Activated CD8-positive, alpha-beta memory T cell treated with anti-CD3 and anti-CD28 coated beads for 4 hours (primary cell): ENCODE data around the gene DFFA.
"Not testable (repeated sequence)": the region's sequence is repeated elsewhere in the genome, so short reads cannot be mapped to it uniquely, and the experiment has no call there.

Experiments used
- DNase-seq, 2 donors: peaks; one replicate each; pipeline ENCODE4 v3.0.0-alpha.2; 2020; ENCODE audit warnings: low read depth in 2 of 2

DFFA gene

GRCh38 chr1:10467078-10467477 is 5.3 kb downstream of the DFFA start:
- no peak for DNase-seq

GRCh38 chr1:10459184-10459583 is 13.1 kb downstream of the DFFA start:
- no peak for DNase-seq

DNA sequence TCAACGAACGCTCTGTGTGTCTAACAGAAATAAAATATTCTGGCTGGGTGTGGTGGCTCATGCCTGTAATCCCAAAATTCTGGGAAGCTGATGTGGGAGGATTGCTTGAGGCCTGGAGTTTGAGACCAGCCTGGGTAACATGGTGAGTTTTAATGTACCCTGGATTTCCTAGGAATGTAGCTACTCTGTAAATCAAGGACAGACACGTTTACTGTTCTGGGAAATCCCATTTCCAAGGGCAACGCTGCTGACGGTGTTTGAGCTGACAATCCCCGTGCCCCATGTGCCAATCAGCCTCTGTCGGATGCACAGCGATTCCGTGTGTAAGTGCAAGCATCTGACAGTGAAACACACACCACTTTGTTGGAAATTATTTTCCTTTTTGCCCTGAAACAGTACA is 14.5 kb downstream of the DFFA start:
- DNase-seq = no peak

DNA sequence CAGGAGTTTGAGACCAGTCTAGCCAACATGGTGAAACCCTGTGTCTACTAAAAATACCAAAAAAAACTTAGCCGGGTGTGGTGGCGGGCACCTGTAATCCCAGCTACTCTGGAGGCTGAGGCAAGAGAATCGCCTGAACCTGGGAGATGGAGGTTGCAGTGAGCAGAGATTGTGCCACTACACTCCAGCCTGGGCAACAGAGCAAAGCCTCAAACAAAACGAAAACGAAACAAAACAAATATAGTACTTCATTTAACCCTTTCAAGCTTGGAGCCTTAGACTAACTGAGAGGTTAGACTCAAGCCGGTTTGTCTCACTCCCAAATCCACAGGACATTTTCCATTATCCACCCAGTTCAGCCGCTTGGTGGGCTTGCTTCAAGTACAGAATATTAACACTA is 14.9 kb downstream of the DFFA start:
- DNase-seq = not testable (repeated sequence)

DNA sequence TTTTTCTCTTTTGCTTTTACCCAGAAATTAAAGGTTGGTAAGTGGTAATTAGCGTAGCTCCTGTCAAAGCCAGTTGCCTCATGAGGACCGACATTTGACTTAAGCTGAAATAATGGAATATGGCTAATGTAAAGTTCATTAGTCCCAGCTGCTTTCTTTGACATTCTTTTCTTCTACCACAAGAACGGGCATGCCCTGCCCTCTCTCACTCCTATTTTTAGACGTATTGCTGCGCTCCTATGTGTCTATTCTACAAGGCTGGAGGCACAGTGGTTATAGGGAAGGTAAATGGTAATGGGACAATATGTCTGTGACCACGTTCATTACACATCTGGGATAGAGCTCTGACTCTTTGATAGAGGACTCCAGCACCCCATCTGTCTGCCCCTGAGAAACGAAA is 15.7 kb downstream of the DFFA start:
- DNase-seq = no peak

DNA sequence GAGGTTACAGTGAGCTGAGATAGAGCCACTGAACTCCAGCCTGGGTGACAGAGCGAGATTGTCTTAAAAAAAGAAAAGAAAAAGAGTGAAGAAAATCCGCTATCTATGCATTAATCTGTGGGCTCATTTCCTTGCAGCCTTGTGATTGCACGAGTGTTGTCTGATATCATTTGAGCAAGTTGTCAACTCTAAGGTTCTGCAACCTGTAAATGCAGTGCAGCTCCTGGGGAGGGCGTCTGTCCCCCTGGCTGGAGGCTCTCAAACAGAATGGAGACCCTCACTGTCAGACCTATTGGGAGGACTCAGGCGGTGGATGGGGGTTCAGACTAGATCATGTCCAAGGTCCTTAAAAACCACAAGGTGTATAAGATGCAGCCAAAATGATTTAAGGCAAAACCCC is 16.3 kb downstream of the DFFA start:
- no peak for DNase-seq

- DNase-seq = no peak
These were observed 21.0 kb downstream of the DFFA start for GRCh38 chr1:10451287-10451686.

GRCh38 chr1:10450836-10451235 is 21.5 kb downstream of the DFFA start:
- DNase-seq = no peak

DNA sequence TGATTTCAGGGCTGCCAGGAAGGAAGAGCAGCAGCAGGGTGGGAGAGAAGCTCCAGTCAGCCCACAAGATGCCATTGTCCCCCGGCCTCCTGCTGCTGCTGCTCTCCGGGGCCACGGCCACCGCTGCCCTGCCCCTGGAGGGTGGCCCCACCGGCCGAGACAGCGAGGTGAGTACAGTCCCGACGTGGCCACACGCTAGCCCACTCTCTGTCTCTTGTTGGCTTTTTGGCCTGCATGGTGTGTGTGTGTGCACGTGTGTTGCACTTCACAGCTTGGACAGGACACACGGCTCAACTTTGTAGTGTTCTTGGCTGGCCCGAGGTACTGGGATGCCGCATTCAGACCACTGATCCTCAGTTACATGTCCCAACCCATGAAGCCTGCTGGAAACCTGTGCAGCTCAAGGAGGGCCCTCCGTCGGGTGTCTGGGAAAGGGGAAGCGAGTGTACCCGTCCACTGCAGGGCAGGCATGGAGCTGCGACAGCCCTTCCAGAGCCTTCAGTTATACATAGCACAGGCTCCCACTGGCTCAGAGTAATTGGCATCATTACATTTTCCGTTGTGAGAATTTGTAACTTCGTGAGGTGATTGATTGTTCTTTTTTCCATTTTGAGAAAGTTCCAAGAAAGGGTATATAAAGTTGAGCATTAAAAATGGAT is 22.0 kb downstream of the DFFA start:
- DNase-seq = no peak

DNA sequence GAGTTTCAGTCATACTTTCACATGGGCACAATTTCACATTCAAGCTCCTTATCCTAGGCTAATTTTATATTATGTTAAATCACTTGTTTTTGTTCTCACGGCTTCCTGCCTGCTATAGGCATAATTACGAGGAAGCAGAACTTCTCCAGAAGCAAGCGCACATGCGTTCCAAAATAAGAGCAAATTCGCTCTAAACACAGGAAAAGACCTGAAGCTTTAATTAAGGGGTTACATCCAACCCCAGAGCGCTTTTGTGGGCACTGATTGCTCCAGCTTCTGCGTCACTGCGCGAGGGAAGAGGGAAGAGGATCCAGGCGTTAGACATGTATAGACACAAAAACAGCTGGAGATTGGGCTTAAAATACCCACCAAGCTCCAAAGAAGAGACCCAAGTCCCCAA is 22.6 kb downstream of the DFFA start, which contains the start of gene CORT:
CORT (plus strand) TSS at position 281 of the 400 bp plus-strand sequence. CDS start 193 bp downstream, outside the sequence.
- DNase-seq = no peak

DNA sequence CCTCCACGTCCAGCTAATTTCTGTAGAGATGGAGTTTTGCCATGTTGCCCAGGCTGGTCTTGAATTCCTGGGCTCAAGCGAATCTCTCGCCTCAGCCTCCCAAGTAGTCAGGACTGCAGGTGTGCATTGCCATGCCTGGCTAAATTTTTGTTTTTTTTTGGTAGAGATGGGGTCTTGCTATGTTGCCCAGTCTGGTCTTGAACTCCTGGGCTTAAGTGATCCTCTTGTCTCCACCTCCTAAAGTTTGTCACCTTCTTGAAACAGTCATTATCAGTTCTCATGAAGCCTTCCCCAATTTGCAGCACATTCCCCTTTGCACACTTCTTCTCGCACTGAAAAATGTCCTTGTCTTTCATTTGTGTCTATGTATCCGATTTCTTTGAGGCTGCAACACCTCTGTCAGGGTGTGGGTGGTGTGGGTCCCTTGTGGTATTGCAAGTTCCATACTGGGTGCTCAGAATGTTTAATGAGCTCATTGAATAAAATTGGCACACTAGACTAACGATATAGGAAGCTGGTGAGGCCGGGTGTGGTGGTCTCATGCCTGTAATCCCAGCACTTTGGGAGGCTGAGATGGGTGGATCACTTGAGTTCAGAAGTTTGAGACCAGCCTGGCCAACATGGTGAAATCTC is 25.4 kb downstream of the DFFA start:
- DNase-seq = no peak

GRCh38 chr1:10444795-10445397 is 27.4 kb downstream of the DFFA start:
- no peak for DNase-seq

GRCh38 chr1:10444248-10444647 is 28.1 kb downstream of the DFFA start:
- no peak for DNase-seq

GRCh38 chr1:10440794-10441193 is 31.5 kb downstream of the DFFA start:
- no peak for DNase-seq

- no peak for DNase-seq
These were observed 32.0 kb downstream of the DFFA start for GRCh38 chr1:10440305-10440704.

GRCh38 chr1:10438677-10439163 is 33.6 kb downstream of the DFFA start:
- DNase-seq = no peak

DNA sequence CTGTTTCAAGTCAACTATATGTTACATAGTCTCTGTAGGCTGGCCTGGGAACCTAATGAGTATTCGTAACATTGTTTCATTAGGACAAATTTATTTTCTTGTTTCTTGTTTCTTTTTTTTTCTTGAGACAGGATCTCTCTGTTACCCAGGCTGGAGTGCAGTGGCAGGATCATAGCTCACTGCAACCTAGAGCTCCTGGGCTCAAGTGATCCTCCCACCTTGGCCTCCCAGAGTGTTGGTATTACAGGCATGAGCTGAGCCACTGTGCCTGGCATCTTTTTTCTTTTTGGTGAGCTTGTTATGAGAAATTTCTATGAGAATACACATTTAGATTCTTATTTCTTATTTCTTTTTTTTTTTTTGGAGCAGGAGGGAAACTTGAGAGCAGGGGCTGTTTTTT is 35.3 kb downstream of the DFFA start:
- DNase-seq = no peak

GRCh38 chr1:10434590-10434989 is 37.7 kb downstream of the DFFA start:
- no peak for DNase-seq

DNA sequence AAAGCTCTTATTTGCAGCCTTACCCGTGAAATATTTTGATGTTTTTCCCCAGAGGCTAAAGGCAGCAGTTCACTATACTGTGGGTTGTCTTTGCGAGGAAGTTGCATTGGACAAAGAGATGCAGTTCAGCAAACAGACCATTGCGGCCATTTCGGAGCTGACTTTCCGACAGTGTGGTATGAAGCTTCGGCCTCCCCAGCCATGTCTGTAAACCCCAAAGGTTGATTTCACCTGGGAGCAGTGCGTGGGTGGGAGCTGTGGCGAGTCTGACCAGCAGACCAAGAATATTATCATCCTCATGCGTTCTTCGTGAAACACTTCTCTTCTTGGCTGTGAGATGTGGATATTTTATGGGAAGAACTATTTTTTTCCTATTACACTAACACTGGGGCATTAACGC is 38.5 kb downstream of the DFFA start:
- DNase-seq = no peak

DNA sequence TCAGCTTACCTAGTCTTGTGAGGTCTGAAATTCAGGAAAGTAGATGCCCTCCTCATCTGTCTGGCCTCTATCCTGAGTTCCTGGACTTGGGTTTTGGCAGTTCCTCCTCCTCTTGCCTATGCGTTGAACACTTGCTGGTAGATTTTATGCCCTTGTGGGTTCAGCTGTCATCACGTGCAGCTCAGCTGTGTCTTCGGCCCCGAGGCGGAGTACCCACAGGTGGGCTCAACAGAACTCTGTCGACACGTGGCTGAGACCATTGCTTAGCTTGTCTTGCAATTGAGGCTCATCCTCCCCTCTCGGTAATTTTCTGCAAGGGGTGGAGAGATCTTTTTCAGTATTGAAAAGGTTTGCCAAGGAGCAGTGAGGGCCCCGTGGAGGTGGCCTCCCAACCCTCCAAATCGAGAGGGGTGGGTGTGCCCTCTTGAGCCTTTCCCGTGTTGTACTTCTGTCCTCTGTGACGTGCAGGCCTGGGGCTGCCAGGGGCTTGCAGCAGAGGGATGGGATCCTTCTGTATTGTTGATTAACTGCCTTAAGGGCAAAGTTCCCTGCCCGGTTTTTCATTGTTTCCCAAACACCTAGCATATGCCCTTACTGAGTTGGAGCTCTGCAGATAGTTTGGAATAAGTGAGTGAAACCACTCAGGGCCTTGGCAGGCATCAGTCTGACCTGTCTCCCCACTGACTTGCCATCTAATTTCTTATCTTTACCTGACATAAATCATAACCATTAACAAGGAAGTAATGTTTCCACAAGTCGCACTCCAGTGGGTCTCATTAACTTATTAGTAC is 39.2 kb downstream of the DFFA start:
- DNase-seq = no peak

- DNase-seq = no peak
These were observed 41.1 kb downstream of the DFFA start for GRCh38 chr1:10431070-10431730.
